C4-2B (cell line): ENCODE data around the gene CAPN9.

ENCODE experiments used
- H3K27ac ChIP-seq: fragments of 450-650 bp; 2 replicates; pipeline ENCODE4 v1.5.1; 2017
- ZFX ChIP-seq: fragments of 450-650 bp; IDR thresholded peaks from 2 replicates; pipeline ENCODE4 v1.6.1; 2017
- TF ChIP-seq, protein P1 (sequence below): fragments of 450-650 bp; conservative IDR thresholded peaks from 2 replicates; pipeline ENCODE4 v1.5.1; 2017; ENCODE audit warnings: mild to moderate bottlenecking

CAPN9 gene

DNA sequence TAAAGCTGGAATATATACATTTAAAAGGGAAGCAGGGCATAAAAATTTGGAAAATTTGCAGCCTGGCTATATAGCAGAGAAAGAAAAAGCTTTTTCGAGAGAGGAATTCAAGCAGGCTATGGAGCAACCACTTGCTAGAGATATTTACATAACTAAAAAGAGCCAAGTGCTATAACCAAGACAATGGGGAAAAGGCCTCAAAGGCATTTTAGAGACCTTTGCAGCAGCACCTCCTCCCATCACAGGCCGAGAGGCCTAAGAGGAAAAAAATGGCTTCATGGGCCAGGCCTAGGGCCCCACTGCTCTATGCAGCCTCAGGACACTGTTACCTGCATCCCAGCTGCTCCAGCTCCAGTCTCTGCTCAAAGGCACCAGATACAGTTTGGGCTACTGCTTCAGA lies 37.0 kb downstream of the CAPN9 start:
- H3K27ac ChIP-seq: no peak overlapping the region
- TF ChIP-seq, protein P1, sequence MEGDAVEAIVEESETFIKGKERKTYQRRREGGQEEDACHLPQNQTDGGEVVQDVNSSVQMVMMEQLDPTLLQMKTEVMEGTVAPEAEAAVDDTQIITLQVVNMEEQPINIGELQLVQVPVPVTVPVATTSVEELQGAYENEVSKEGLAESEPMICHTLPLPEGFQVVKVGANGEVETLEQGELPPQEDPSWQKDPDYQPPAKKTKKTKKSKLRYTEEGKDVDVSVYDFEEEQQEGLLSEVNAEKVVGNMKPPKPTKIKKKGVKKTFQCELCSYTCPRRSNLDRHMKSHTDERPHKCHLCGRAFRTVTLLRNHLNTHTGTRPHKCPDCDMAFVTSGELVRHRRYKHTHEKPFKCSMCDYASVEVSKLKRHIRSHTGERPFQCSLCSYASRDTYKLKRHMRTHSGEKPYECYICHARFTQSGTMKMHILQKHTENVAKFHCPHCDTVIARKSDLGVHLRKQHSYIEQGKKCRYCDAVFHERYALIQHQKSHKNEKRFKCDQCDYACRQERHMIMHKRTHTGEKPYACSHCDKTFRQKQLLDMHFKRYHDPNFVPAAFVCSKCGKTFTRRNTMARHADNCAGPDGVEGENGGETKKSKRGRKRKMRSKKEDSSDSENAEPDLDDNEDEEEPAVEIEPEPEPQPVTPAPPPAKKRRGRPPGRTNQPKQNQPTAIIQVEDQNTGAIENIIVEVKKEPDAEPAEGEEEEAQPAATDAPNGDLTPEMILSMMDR: no peak
- no peak for TF ChIP-seq ZFX

DNA sequence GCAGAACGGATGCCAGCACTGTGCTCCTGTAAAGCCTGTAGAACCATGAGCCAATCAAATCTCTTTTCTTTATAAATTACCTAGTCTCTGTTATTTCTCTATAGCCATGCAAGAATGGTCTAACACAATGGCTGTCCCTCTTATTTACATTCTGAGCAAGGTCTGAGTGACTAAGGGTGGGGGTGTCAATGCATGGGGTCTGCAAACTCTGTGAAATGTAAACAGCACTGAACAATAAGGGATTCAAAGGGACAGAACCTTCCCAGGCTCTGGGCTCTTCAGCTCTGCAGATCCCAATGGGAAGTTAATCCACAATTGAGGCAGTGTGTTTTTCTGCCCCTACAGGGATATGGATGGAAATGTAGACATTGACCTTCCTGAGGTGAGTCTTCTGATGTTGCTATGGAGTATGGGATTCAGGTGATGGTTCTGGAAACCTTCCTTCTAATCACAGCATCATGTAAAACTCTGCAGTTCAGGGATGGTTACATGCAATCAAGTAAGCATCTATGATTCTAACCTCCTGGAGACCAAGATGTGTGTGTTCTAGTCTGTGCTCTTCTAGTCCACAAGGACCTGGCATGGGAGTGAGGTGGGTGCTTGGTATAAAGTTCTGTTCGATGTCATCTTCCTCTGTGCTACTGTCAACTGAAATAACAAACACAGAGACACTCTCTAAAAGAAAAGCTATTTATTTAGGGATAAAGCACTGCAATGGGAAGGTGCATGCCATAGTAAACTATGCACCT lies 38.6 kb downstream of the CAPN9 start:
- TF ChIP-seq ZFX: no peak
- TF ChIP-seq, protein P1: no peak
- H3K27ac ChIP-seq: no peak overlapping the region

DNA sequence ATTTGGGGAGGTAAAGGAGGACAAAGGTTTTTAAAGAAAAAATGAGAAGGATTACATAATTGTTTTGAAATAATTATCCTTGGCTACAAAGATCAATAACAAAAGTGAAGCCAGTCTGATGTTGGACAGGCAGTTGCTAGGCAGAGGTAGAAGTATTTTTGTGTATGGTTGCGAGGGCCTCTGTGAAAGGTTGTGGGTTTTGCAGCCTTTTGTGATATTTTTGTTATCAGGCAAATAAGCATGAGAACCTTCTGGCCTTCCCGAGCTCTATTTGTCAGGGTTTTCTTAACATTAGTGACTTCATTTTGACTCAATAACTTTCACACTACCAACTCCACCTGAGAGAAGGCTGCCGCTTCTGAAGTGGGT lies 39.2 kb downstream of the CAPN9 start:
- no peak overlapping the region for H3K27ac ChIP-seq
- TF ChIP-seq ZFX: no peak
- TF ChIP-seq, protein P1: no peak

DNA sequence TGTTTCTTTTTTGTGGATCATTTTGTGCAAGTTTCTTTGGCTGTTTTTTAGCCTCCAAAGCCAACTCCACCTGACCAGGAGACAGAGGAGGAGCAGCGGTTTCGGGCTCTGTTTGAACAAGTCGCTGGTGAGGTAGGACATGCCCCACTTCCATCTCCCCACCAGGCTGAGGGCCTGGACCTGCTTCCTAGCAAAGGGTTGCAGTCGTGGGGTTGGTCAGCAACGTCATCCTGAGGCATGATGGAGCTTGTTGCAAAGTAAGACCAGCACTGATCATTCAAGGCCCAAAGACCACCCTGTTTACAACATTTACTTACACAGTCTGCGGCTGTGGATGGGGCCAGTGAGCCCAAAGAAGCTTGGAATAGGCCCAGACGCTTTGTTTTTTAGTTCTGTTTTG lies 40.3 kb downstream of the CAPN9 start:
- no peak overlapping the region for H3K27ac ChIP-seq
- no peak for TF ChIP-seq ZFX

DNA sequence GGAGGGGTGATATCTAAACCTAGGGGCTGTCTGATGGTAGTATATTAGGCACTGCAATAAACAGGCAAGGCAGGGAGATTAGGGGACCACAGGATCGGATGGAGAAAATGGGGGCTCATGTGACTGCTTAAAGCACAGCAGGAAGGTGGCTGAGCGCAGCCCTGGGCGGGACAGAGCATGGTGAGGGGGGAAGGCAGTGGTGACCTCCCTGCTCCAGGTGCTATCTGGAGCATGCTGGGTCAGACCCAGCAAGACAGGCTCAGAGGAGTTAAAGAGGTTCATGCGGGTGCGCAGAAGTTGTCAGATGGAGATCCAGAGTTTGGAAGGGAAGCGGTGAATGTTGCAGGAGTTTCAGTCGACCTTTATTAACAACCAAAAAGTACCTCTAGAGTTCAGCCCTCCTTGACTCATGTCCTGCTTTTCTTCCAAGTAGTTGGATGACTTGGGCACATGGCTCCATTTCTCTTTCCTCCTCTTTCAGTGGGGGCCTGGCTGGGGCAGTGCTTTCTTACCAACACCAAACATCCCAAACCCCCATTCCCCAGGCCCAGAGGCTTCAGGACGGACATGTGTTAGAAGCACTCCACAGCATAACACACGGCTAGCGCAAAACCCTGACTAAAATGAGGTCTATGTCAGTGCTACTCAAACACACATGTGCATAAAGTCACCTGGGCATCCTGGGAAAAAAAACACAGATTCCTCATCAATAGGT lies 41.5 kb downstream of the CAPN9 start:
- no peak overlapping the region for H3K27ac ChIP-seq
- TF ChIP-seq, protein P1: no peak
- no peak for TF ChIP-seq ZFX

DNA sequence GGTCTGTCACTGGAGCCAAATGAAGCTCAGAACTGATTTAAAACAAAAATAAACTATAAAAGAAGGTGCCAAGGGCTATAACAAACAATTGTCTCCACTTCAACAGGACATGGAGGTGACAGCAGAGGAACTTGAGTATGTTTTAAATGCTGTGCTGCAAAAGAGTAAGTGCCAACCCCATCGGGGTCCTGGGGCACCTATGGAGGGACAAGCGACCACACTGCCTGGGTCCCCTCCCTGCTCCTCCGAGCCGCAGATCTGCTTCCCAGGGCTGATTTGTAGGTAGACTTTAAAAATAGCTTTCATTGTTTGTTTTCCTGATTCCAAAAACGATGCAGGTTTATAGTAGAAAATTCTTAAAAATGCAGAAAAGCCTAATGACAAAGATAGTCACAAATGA lies 42.8 kb downstream of the CAPN9 start:
- H3K27ac ChIP-seq: no peak overlapping the region
- TF ChIP-seq ZFX: no peak
- TF ChIP-seq, protein P1: no peak

DNA sequence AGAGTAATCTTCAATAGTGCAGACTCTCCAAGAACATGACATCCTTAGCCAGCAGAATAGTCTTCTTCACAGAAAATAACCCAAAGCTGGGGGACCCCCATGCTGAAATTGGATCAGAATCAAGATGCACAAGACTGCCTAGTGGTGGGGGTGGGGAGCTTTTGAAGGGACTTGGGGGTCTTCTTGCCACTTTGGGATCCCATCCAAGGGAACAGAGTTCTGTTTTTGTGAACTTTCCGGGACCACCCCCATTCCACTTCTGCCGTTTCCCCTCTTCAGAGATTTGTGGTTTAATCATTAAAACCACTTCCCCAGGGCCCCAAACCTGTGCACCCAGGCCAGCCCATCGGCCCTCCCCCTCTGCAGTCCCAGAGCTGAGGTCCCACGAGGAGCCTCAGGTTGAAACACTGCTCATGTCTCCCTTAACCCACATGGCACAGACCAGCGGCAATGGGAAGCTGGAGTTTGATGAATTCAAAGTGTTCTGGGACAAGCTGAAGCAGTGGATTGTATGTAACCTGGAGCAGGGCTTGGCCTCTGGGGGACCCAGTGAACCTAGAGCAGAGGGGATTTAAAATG lies 44.9 kb downstream of the CAPN9 start:
- H3K27ac ChIP-seq: no peak overlapping the region

More for the DNA sequence above, 44.9 kb downstream of the CAPN9 start:
- TF ChIP-seq, protein P1: no peak
- no peak for TF ChIP-seq ZFX
